Neural cell (in vitro differentiated cells): ENCODE data around the gene GADD45A.

ENCODE experiments used
- EZH2 ChIP-seq: fragments of 200-600, 300-800 bp; shearing (Covaris generic), sonication (generic); IDR thresholded peaks from 2 replicates; pipeline ENCODE4 v1.6.1; 2014; ENCODE audit warnings: antibody characterized with exemption, low read length, borderline replicate concordance, mild to moderate bottlenecking; ENCODE audit not compliant: insufficient read depth, poor library complexity, severe bottlenecking
- TF ChIP-seq, protein P1 (sequence below): fragments of 450-650 bp; IDR thresholded peaks from 2 replicates; pipeline ENCODE4 v1.5.1; 2014; ENCODE audit warnings: antibody characterized with exemption, mild to moderate bottlenecking, moderate library complexity; ENCODE audit not compliant: poor library complexity, severe bottlenecking

DNA sequence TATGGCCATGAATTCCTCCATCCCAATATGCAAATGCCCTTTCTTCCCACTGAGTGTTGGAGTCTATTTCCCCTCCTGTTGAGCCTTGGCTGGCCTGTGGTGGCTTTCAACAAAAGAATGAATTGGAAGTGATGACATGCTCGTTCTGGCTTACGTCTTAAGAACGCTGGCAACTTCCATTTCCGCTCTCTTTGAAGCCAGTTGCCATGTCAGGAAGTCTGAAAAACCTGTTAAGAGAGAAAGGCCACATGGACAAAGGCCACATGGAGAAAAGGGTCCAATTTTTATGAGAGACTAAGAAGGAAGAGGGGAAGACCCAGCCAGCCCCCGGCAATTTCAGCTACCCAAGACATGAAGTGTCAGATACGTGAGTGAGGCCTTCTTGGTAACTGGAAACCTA lies 45.6 kb upstream of the GADD45A start:
- TF ChIP-seq EZH2 = no peak
- TF ChIP-seq, protein P1, sequence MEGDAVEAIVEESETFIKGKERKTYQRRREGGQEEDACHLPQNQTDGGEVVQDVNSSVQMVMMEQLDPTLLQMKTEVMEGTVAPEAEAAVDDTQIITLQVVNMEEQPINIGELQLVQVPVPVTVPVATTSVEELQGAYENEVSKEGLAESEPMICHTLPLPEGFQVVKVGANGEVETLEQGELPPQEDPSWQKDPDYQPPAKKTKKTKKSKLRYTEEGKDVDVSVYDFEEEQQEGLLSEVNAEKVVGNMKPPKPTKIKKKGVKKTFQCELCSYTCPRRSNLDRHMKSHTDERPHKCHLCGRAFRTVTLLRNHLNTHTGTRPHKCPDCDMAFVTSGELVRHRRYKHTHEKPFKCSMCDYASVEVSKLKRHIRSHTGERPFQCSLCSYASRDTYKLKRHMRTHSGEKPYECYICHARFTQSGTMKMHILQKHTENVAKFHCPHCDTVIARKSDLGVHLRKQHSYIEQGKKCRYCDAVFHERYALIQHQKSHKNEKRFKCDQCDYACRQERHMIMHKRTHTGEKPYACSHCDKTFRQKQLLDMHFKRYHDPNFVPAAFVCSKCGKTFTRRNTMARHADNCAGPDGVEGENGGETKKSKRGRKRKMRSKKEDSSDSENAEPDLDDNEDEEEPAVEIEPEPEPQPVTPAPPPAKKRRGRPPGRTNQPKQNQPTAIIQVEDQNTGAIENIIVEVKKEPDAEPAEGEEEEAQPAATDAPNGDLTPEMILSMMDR = no peak
